ENCODE results near the gene ATG16L1. TPM values are rescaled to one million over a fixed set of nuclear protein-coding genes. Genes with fewer than 3 reads are reported as not detected.

The ATG16L1 gene
- total RNA-seq, 2 experiments from 2014 or later = 62.8 to 63.8 TPM

DNA sequence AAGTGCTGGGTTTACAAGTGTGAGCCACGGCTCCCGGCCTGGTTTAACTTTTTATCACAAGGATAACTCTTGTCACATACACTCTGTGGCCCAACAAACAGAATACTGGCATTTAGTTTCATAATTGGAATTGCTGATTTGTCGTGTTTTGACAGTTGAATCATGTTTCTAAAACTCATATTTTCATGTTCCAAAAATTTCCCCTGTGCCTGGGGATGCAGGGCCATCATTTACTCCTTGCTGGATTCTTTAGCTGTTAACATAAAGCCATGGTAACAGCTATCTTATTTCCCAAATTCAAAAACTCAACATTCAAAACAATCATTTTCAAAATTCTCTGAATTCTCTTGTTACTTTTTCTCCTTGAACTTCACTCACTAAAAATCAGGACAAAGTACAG lies 16.5 kb upstream of the ATG16L1 start:
- DNase-seq (no peak), ATAC-seq (no peak)
- H3K27ac Mint-ChIP-seq = peak overlapping the region; percentile 72
- peaks cover 4% of the 10 kb centered on the region for H3K9me3 Mint-ChIP-seq (ENCODE audit: low read depth)
- peaks cover 78% of the 10 kb centered on the region for H3K4me1 Mint-ChIP-seq
- peaks cover 14% of the 10 kb centered on the region for H3K36me3 Mint-ChIP-seq
- CTCF ChIA-PET = interaction anchor here (1.1 to 5.7 kb wide), 4 partner anchors 11 to 181 kb away, joined by 3 to 47 read pairs (median 3); partner anchors contain the start of gene ATG16L1
- peak overlapping the region; percentile 16 for H3K4me3 Mint-ChIP-seq
- H3K27me3 Mint-ChIP-seq = no peaks in the 10 kb centered on the region

DNA sequence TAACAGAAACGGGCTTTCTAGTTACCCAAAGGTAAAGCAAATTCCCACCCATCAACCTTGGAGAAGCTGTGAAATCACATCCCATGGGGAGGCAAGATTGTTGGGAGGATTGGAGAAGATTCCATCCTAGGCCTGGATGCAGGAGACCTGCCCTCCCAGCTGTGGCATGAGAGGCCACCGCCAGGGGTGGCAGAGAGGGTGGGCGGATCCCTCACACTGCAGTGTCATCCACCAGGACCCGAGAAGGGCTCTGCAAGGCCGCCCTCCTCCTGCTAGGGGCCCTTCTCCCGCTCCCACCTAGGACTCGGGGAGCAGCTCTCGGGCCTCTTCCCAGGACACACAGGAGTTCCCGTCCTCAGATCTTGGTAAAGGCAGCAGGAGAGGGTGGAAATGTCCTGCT lies 15.5 kb upstream of the ATG16L1 start:
- no peak for DNase-seq
- H3K9me3 Mint-ChIP-seq (ENCODE audit: low read depth) = peaks cover 4% of the 10 kb centered on the region
- no peak for ATAC-seq
- CTCF ChIA-PET = interaction anchor here (2.2 kb wide), 1 partner anchor 15 kb away, joined by 11 read pairs; the partner anchor contains the start of gene ATG16L1
- H3K27me3 Mint-ChIP-seq = no peaks in the 10 kb centered on the region
- H3K36me3 Mint-ChIP-seq = peaks cover 14% of the 10 kb centered on the region
- H3K4me1 Mint-ChIP-seq = peaks cover 77% of the 10 kb centered on the region
- H3K27ac Mint-ChIP-seq = no peak overlapping the region
- no peak overlapping the region for H3K4me3 Mint-ChIP-seq

DNA sequence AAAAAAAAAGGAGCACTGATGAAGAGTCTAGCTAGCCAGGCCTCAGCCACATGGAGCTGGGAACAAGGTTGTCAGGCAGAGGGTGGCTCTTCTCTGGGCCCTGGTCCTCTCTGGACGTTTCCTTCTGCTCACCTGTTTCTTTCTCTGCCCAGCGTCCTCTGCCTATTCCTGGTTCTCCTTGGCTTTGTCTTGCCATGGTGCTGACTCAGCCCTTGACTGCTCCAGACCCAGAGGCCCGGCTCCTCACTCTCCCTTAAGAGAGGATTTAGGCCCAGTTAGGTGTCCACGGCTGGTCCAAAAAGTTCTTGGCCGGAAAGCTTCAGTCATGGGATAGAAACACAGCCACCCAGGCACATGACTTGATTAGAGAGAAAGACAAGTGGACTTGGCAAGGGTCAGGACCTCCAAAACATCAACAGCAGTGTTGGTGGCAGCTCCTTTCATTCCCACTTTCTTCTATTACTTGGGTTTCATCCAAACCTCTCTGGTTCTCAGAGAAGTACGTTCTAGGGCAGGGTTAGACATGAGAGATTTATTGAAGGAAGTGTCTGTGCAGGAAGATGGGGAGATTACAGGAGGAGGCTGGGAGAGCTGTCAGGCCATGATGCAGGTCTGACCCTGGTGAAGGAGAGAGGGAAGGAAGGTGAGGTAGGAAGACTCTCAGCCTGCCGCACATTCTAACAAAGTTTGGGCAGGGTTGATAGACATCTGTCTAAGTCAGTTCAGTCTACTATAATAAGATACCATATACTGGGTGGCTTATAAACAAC lies 14.5 kb upstream of the ATG16L1 start:
- Mint-ChIP-seq H3K4me3 (no peak overlapping the region), H3K27me3 (no peaks in the 10 kb centered on the region), H3K4me1 (peaks cover 75% of the 10 kb centered on the region), H3K9me3 (ENCODE audit: low read depth) (peaks cover 4% of the 10 kb centered on the region), H3K36me3 (peaks cover 14% of the 10 kb centered on the region), H3K27ac (no peak overlapping the region)
- DNase-seq (no peak), ATAC-seq (no peak)
- CTCF ChIA-PET = interaction anchor here (0.9 to 2.2 kb wide), 3 partner anchors 10 to 89 kb away, joined by 3 to 11 read pairs (median 4); partner anchors contain the start of gene ATG16L1

DNA sequence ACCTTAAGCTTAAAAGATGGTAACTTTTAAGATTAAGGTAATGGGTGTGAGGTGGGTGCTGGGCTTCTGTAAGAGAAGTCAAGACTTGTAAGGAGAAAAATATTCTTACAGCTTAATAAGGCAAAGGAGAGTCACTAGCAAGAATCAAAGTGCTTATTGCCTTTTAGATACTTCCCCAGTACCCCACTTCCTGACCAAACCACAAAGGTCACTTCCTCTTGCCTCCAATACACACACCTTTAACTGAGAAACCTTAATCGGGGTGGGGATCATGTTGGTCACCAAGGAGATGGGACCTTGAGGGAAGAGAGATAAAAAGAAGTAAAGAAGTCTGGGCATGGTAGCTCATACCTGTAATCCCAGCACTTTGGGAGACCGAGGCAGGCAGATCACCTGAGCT lies 10.6 kb upstream of the ATG16L1 start:
- DNase-seq (peak; percentile 82), ATAC-seq (peak; percentile 71)
- peaks cover 12% of the 10 kb centered on the region for H3K36me3 Mint-ChIP-seq
- H3K27ac Mint-ChIP-seq = peak overlapping the region; percentile 92
- no peaks in the 10 kb centered on the region for H3K27me3 Mint-ChIP-seq
- H3K4me3 Mint-ChIP-seq = peak overlapping the region; percentile 48
- H3K4me1 Mint-ChIP-seq = peaks cover 59% of the 10 kb centered on the region
- H3K9me3 Mint-ChIP-seq (ENCODE audit: low read depth) = peaks cover 4% of the 10 kb centered on the region
- CTCF ChIA-PET = interaction anchor here (0.7 to 4.7 kb wide), 7 partner anchors 10 to 180 kb away, joined by 3 to 24 read pairs (median 4); partner anchors contain the start of gene ATG16L1

DNA sequence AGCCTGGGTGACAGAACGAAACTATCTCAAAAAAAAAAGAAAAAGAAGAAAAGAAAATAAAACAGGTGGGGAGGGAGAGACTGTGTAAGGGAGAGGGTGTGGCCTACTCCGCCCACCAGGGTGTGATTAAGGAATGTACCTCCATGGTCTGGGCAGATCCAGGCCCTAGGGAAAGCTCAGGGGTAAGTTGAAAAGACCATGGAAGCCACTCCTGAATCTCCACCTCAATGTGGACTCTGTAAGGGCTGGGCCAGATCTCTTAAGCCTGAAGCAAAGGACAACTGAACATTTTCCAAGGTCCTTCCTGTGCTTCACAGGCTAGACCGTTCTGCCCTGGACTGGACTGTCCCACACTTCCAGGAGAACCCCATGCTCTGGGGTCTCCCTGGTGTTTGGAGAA lies 9.7 kb upstream of the ATG16L1 start:
- Mint-ChIP-seq H3K4me1 (peaks cover 57% of the 10 kb centered on the region), H3K4me3 (no peak overlapping the region), H3K9me3 (ENCODE audit: low read depth) (peaks cover 4% of the 10 kb centered on the region), H3K27me3 (no peaks in the 10 kb centered on the region), H3K36me3 (peaks cover 11% of the 10 kb centered on the region), H3K27ac (peak overlapping the region; percentile 69)
- DNase-seq (no peak), ATAC-seq (no peak)
- CTCF ChIA-PET = interaction anchor here (1.0 to 4.7 kb wide), 4 partner anchors 10 to 181 kb away, joined by 4 to 24 read pairs (median 14); partner anchors contain the start of gene ATG16L1

DNA sequence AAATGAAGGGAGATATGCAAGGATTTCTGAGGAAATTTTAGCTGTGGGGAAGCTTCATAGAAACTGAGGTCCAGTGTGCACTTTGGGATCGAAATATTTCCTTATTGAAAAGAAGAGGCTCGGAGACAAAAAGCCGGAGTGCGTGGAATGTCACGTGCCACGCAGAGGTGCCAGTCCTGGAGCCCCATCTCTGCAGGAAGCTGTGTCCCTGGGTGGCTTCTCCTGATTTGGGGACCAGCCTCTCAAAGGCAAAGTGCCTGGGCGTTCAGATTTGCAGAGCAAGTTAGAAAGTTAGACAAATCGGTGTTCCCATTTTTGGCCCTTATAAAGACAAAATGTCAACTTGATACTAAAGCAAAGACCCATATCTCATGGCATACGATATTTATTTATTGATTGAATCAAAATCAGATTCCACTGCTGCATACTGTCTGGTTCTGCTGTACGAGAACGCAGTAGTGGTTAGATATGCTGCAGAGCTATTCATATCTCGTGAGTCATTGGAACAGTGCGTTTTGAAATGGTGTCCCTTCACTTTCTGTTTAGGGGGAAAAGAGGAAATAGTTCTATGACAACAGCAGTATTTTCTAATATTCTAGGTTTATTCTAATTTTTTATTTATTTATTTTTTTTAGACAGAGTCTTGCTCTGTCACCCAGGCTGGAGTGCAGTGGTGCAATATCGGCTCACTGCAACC lies 9.1 kb upstream of the ATG16L1 start:
- peak overlapping the region; percentile 69 for H3K27ac Mint-ChIP-seq
- peaks cover 1% of the 10 kb centered on the region for H3K9me3 Mint-ChIP-seq (ENCODE audit: low read depth)
- CTCF ChIA-PET = interaction anchor here (1.0 to 4.7 kb wide), 3 partner anchors 9 to 13 kb away, joined by 3 to 24 read pairs (median 24); partner anchors contain the start of gene ATG16L1
- DNase-seq (no peak), ATAC-seq (peak; percentile 24)
- peaks cover 57% of the 10 kb centered on the region for H3K4me1 Mint-ChIP-seq
- peaks cover 6% of the 10 kb centered on the region for H3K36me3 Mint-ChIP-seq
- H3K4me3 Mint-ChIP-seq = no peak overlapping the region
- no peaks in the 10 kb centered on the region for H3K27me3 Mint-ChIP-seq

DNA sequence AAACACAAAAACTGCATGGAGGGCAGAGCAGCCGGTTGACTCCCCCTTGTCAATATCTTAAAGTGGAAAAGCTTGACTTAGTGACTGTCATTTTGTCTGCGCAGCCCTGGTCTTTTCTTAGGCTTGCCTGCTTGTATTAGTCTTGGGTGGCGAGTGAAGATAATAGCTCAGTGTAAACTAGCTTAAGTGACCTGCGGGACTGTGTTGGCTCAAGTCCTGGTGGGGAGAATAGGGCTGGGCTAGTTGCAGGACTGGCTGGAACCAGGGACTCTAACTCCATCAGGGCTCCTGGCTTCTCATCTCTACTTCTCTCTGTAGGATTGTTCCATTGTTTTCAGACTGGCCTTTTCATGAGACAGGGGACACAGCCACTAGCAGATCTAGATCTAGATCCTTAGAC lies 8.1 kb upstream of the ATG16L1 start:
- Mint-ChIP-seq H3K4me1 (peaks cover 57% of the 10 kb centered on the region), H3K9me3 (ENCODE audit: low read depth) (no peaks in the 10 kb centered on the region), H3K27ac (peak overlapping the region; percentile 0), H3K4me3 (no peak overlapping the region), H3K27me3 (no peaks in the 10 kb centered on the region), H3K36me3 (peaks cover 6% of the 10 kb centered on the region)
- DNase-seq = no peak
- no peak for ATAC-seq
- CTCF ChIA-PET = interaction anchor here (0.6 to 4.7 kb wide), 3 partner anchors 8 to 632 kb away, joined by 3 to 24 read pairs (median 24); partner anchors contain the start of gene ATG16L1

DNA sequence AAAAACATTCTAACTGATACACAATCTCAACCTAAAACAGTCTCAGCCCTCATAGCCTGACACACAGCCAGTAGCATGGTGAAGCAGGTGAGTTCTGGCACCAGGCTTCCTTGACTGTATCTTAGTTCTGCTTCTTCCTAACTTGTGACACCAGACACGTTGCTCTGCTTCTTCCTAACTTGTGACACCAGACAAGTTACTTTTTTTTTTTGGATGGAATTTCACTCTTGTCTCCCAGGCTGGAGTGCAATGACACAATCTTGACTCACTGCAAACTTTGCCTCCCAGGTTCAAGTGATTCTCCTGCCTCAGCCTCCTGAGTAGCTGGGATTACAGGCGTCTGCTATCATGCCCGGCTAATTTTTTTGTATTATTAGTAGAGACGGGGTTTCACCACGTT lies 6.7 kb upstream of the ATG16L1 start:
- peaks cover 56% of the 10 kb centered on the region for H3K4me1 Mint-ChIP-seq
- no peaks in the 10 kb centered on the region for H3K36me3 Mint-ChIP-seq
- no peak for ATAC-seq
- CTCF ChIA-PET = interaction anchor here (1.2 to 1.4 kb wide), 2 partner anchors 185 to 216 kb away, joined by 3 read pairs; partner anchors contain the start of gene INPP5D
- no peak overlapping the region for H3K27ac Mint-ChIP-seq
- H3K4me3 Mint-ChIP-seq = no peak overlapping the region
- no peak for DNase-seq
- H3K27me3 Mint-ChIP-seq = no peaks in the 10 kb centered on the region
- no peaks in the 10 kb centered on the region for H3K9me3 Mint-ChIP-seq (ENCODE audit: low read depth)

DNA sequence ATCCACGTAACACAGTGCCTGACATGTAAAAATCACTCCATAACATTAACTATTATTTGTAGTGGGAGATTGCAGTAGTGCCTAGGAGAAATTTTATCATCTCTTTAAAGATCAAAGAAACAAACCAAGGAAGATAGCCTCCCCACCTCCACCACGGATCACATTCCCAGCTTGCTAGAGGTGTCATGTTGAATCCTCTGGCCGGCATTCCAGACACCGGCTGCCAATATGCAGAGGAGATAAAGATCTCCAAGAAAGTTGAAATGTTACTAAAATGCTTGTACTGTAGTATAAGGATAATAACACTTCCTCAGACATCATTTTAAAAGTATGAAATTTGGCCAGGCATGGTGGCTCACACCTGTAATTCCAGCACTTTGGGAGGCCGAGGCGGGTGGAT lies 6.1 kb upstream of the ATG16L1 start:
- ATAC-seq (no peak), DNase-seq (no peak)
- no peak overlapping the region for H3K27ac Mint-ChIP-seq
- peaks cover under 1% of the 10 kb centered on the region for H3K36me3 Mint-ChIP-seq
- H3K9me3 Mint-ChIP-seq (ENCODE audit: low read depth) = no peaks in the 10 kb centered on the region
- CTCF ChIA-PET = interaction anchor here (1.4 kb wide), 1 partner anchor 216 kb away, joined by 3 read pairs; no protein-coding TSS in a partner anchor
- no peaks in the 10 kb centered on the region for H3K27me3 Mint-ChIP-seq
- H3K4me1 Mint-ChIP-seq = peaks cover 58% of the 10 kb centered on the region
- H3K4me3 Mint-ChIP-seq = no peak overlapping the region

DNA sequence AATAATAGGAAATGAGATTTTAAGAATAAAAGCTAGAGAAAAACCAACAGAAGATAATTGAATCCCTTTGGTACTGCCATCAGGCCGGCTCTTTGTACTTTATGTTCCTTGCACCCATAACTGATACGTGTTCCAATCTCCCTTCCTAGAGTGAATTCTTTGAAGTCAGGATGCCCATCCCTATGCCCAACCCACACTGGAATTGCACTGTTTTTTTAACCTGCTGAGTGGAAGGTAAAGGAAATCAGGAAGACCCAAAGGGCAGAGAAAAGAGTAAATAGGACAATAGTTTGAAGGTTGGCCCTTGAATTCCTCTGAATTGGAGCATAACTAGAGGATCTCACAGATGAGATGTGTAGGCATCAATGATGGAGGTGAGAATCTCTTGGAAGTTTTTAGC lies 4.4 kb upstream of the ATG16L1 start:
- DNase-seq = no peak
- Mint-ChIP-seq H3K9me3 (ENCODE audit: low read depth) (no peaks in the 10 kb centered on the region), H3K27me3 (no peaks in the 10 kb centered on the region), H3K27ac (peak overlapping the region; percentile 83), H3K4me3 (no peak overlapping the region), H3K4me1 (peaks cover 52% of the 10 kb centered on the region), H3K36me3 (peaks cover 2% of the 10 kb centered on the region)
- CTCF ChIA-PET = interaction anchor here (0.8 kb wide), 1 partner anchor 10 kb away, joined by 3 read pairs; no protein-coding TSS in a partner anchor
- no peak for ATAC-seq

DNA sequence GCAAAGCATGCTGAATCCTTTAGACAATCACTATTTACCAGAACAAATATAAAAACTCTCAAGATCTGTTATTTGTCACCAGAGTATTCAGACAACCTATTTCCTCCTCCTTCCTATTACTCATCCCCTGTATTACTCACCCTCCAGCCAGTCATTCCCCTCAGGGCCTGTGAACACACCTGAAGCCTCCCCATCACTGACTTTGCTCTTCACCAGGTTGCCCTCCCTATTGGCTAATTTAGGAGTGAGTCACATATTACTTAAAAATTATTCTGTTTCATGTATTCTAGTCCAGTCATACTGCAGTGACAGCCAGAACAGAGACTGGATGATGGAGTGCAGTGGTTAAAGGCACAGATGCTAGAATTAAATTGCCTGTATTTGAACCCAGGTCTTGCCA lies 3.7 kb upstream of the ATG16L1 start:
- Mint-ChIP-seq H3K4me3 (no peak overlapping the region), H3K27me3 (no peaks in the 10 kb centered on the region), H3K27ac (peak overlapping the region; percentile 83), H3K4me1 (peaks cover 48% of the 10 kb centered on the region), H3K36me3 (peaks cover 3% of the 10 kb centered on the region), H3K9me3 (ENCODE audit: low read depth) (no peaks in the 10 kb centered on the region)
- ATAC-seq (peak; percentile 39), DNase-seq (peak; percentile 62)
- CTCF ChIA-PET = no interaction called here

DNA sequence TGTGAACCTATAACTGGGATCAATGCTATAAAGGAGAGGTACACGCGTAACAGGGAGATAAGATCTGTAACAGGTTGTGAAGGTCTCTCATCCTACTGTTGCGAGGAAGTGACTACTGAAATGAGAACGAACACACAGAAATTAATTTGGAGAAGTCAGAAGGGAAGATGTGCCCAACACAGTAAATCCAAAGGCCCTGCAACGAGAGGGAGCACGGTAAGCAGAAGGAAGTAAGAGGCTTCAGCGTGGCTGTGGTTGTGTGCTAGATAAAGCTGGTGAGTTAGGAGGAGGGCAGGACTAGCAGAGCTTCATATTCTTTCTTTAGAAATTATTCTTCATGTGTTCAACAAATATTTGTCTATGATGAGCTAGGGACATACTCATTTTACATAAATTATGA lies 2.5 kb upstream of the ATG16L1 start:
- Mint-ChIP-seq H3K4me3 (no peak overlapping the region), H3K27me3 (no peaks in the 10 kb centered on the region), H3K9me3 (ENCODE audit: low read depth) (no peaks in the 10 kb centered on the region), H3K36me3 (peaks cover 13% of the 10 kb centered on the region), H3K4me1 (peaks cover 54% of the 10 kb centered on the region), H3K27ac (peak overlapping the region; percentile 70)
- CTCF ChIA-PET = interaction anchor here (0.6 to 7.1 kb wide), 7 partner anchors 16 to 395 kb away, joined by 3 to 93 read pairs (median 21); partner anchors contain the start of gene INPP5D
- no peak for DNase-seq
- ATAC-seq = no peak

DNA sequence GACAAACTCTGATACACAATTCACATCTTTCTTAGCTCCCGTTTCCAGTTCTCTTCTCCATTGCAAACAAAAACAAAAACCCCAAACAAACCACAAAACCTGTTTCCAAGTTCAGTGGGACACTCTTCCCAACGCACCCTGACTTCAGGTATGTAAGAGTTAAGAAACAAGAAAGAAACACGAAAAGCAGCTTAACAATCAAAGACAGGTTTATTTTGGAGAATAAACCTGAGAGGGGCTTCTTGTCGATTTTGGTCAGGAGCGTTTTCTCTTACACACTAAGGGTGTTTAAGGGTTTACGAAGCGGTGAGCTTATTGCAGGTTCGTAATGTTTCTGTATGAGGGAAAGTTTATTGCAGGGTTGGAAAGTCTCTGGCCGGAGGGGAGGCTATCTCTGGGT lies 905 bp upstream of the ATG16L1 start:
- DNase-seq (no peak), ATAC-seq (no peak)
- Mint-ChIP-seq H3K4me3 (peak overlapping the region; percentile 92), H3K4me1 (peaks cover 64% of the 10 kb centered on the region), H3K36me3 (peaks cover 20% of the 10 kb centered on the region), H3K27me3 (no peaks in the 10 kb centered on the region), H3K27ac (peak overlapping the region; percentile 98), H3K9me3 (ENCODE audit: low read depth) (no peaks in the 10 kb centered on the region)
- CTCF ChIA-PET = interaction anchor here (0.6 to 7.1 kb wide), 28 partner anchors 9 to 1621 kb away, joined by 3 to 93 read pairs (median 5); partner anchors contain the start of gene INPP5D

All from activated CD8-positive, alpha-beta memory T cell treated with anti-CD3 and anti-CD28 coated beads, Interleukin-2, amount 10 ng/mL, durations not matched to agents 7 days and 5 days (primary cell).